Right lobe of liver (tissue), 4 donors: Measurements from ENCODE around the gene RBFOX2.

Source experiments
- POLR2A ChIP-seq: fragments of 450-650 bp; IDR thresholded peaks from one replicate; pipeline ENCODE4 v1.6.1; 2017; ENCODE audit warnings: antibody characterized with exemption, mild to moderate bottlenecking
- TF ChIP-seq, protein P1 (sequence below), 4 donors: fragments of 200-600 bp in 3 of 4; fragments of 450-650 bp in 1 of 4; IDR thresholded peaks; one replicate each; pipeline versions ENCODE4 v1.5.1 to v1.8.0; 2016 to 2022; ENCODE audit warnings: antibody characterized with exemption in 4 of 4, mild to moderate bottlenecking in 2 of 4
- donor health status: DM: no; HTN: no; CAD: no.
- donor health status: DM: no; HTN: no; CAD: no.
- donor health status: DM: no; HTN: yes; CAD: no.

DNA sequence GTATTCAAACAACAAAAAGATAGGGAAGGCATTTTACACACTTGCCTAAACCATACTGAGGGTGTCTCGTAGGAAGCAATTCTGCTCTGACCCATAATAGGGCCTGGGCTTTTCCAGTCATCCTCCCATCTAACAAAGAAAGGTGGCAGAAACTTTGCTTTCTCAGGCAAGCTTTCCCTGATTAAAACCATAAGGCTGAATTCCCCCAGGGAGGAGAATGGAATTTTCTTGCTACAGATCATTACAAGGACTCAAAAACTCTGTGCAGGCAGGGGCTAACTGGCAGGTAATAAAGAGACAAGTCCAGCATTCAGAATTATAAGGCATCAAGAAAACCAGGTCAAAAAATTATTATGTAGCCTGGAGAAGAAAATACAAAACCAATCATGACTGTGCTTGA lies 90.4 kb downstream of the RBFOX2 start:
- TF ChIP-seq POLR2A: no peak
- TF ChIP-seq, protein P1, sequence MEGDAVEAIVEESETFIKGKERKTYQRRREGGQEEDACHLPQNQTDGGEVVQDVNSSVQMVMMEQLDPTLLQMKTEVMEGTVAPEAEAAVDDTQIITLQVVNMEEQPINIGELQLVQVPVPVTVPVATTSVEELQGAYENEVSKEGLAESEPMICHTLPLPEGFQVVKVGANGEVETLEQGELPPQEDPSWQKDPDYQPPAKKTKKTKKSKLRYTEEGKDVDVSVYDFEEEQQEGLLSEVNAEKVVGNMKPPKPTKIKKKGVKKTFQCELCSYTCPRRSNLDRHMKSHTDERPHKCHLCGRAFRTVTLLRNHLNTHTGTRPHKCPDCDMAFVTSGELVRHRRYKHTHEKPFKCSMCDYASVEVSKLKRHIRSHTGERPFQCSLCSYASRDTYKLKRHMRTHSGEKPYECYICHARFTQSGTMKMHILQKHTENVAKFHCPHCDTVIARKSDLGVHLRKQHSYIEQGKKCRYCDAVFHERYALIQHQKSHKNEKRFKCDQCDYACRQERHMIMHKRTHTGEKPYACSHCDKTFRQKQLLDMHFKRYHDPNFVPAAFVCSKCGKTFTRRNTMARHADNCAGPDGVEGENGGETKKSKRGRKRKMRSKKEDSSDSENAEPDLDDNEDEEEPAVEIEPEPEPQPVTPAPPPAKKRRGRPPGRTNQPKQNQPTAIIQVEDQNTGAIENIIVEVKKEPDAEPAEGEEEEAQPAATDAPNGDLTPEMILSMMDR (IDR thresholded peaks at IDR 0.05): no peak
